Activated naive CD8-positive, alpha-beta T cell treated with anti-CD3 and anti-CD28 coated beads, Interleukin-2, amount 50 U/mL, for 24 hours (primary cell): ENCODE measurements around the gene WBP2NL.
"Not testable (repeated sequence)": the region's sequence is repeated elsewhere in the genome, so short reads cannot be mapped to it uniquely, and the experiment has no call there.

ENCODE experiments used
- ATAC-seq: fragments of 150-1000 bp; cut with Tn5 transposase; one replicate; pipeline ENCODE4 v1.10.0; 2021
- DNase-seq: peaks from one replicate; pipeline ENCODE4 v3.0.0; 2021
- H3K27ac Mint-ChIP-seq: one replicate; pipeline ENCODE4 v1.8.0; 2021; ENCODE audit warnings: mild to moderate bottlenecking, mixed read lengths
- H3K27me3 Mint-ChIP-seq: one replicate; pipeline ENCODE4 v1.8.0; 2021; ENCODE audit warnings: mixed read lengths
- H3K36me3 Mint-ChIP-seq: one replicate; pipeline ENCODE4 v1.8.0; 2021; ENCODE audit warnings: low read depth, mixed read lengths
- H3K4me1 Mint-ChIP-seq: one replicate; pipeline ENCODE4 v1.8.0; 2021; ENCODE audit warnings: mixed read lengths
- H3K4me3 Mint-ChIP-seq: one replicate; pipeline ENCODE4 v1.8.0; 2021; ENCODE audit warnings: mild to moderate bottlenecking, moderate library complexity, mixed read lengths
- H3K9me3 Mint-ChIP-seq: one replicate; pipeline ENCODE4 v1.8.0; 2021; ENCODE audit warnings: mixed read lengths

The WBP2NL gene

GRCh38 chr22:42068291-42068690, 69.7 kb downstream of the WBP2NL start:
- H3K9me3 Mint-ChIP-seq: no peaks in the 10 kb centered on the region
- H3K36me3 Mint-ChIP-seq: peaks cover 5% of the 10 kb centered on the region
- ATAC-seq (no peak), DNase-seq (no peak)
- peaks cover 19% of the 10 kb centered on the region for H3K4me1 Mint-ChIP-seq
- H3K4me3 Mint-ChIP-seq: no peak overlapping the region
- no peak overlapping the region for H3K27ac Mint-ChIP-seq
- H3K27me3 Mint-ChIP-seq: no peaks in the 10 kb centered on the region

GRCh38 chr22:42069801-42070516, 71.4 kb downstream of the WBP2NL start:
- Mint-ChIP-seq H3K4me3 (peak overlapping the region; percentile 84), H3K36me3 (peaks cover 5% of the 10 kb centered on the region), H3K9me3 (no peaks in the 10 kb centered on the region), H3K27me3 (no peaks in the 10 kb centered on the region), H3K4me1 (peaks cover 29% of the 10 kb centered on the region), H3K27ac (peak overlapping the region; percentile 75)
- ATAC-seq: no peak
- DNase-seq: no peak

GRCh38 chr22:42070517-42071422, 72.2 kb downstream of the WBP2NL start, which contains the start of gene NAGA:
Gene NAGA, minus strand, starts transcription at chr22:42070812. Its CDS starts 515 bp downstream, at chr22:42070297.
- Mint-ChIP-seq H3K27ac (peak within 1 kb of the TSS; percentile 75), H3K36me3 (peaks cover 3% of the 10 kb centered on the region), H3K4me1 (peaks cover 30% of the 10 kb centered on the region), H3K27me3 (no peaks in the 10 kb centered on the region), H3K4me3 (peak within 1 kb of the TSS; percentile 84), H3K9me3 (no peaks in the 10 kb centered on the region)
- ATAC-seq (peak; percentile 98), DNase-seq (peak; percentile 92)

- H3K36me3 Mint-ChIP-seq, H3K27me3 Mint-ChIP-seq, ATAC-seq, DNase-seq, H3K9me3 Mint-ChIP-seq: not testable (repeated sequence)
- peak overlapping the region; percentile 75 for H3K27ac Mint-ChIP-seq
- peaks cover 30% of the 10 kb centered on the region for H3K4me1 Mint-ChIP-seq
- H3K4me3 Mint-ChIP-seq: peak overlapping the region; percentile 84
Measured at GRCh38 chr22:42071508-42071907, 72.9 kb downstream of the WBP2NL start.

- H3K4me1 Mint-ChIP-seq: peaks cover 30% of the 10 kb centered on the region
Measured at GRCh38 chr22:42072606-42073330, 74.2 kb downstream of the WBP2NL start.

GRCh38 chr22:42073621-42074041, 75.0 kb downstream of the WBP2NL start:
- H3K27ac Mint-ChIP-seq: peak overlapping the region; percentile 64
- no peak for DNase-seq
- H3K4me3 Mint-ChIP-seq: peak overlapping the region; percentile 49
- no peak for ATAC-seq
- peaks cover 3% of the 10 kb centered on the region for H3K36me3 Mint-ChIP-seq
- H3K9me3 Mint-ChIP-seq: no peaks in the 10 kb centered on the region
- H3K27me3 Mint-ChIP-seq: no peaks in the 10 kb centered on the region
- peaks cover 31% of the 10 kb centered on the region for H3K4me1 Mint-ChIP-seq

More at GRCh38 chr22:42072606-42073330, 74.2 kb downstream of the WBP2NL start:
- no peak overlapping the region for H3K27ac Mint-ChIP-seq
- DNase-seq: no peak
- peak overlapping the region; percentile 43 for H3K4me3 Mint-ChIP-seq
- H3K27me3 Mint-ChIP-seq: no peaks in the 10 kb centered on the region
- H3K9me3 Mint-ChIP-seq: no peaks in the 10 kb centered on the region
- H3K36me3 Mint-ChIP-seq: peaks cover 3% of the 10 kb centered on the region
- ATAC-seq: no peak

GRCh38 chr22:42074132-42074811, 75.7 kb downstream of the WBP2NL start, which contains the start of gene PHETA2:
Gene PHETA2, plus strand, starts transcription at chr22:42074248. Its CDS starts 3,046 bp downstream, at chr22:42077294.
- ATAC-seq (no peak), DNase-seq (peak; percentile 66)
- H3K36me3 Mint-ChIP-seq: peaks cover 3% of the 10 kb centered on the region
- H3K4me1 Mint-ChIP-seq: peaks cover 38% of the 10 kb centered on the region
- peak within 1 kb of the TSS; percentile 49 for H3K4me3 Mint-ChIP-seq
- H3K27me3 Mint-ChIP-seq: no peaks in the 10 kb centered on the region
- H3K9me3 Mint-ChIP-seq: no peaks in the 10 kb centered on the region
- H3K27ac Mint-ChIP-seq: peak within 1 kb of the TSS; percentile 64

GRCh38 chr22:42074846-42075676, 76.5 kb downstream of the WBP2NL start:
- Mint-ChIP-seq H3K27ac (peak overlapping the region; percentile 63), H3K9me3 (no peaks in the 10 kb centered on the region), H3K4me3 (peak overlapping the region; percentile 16), H3K4me1 (peaks cover 41% of the 10 kb centered on the region), H3K36me3 (peaks cover 3% of the 10 kb centered on the region), H3K27me3 (no peaks in the 10 kb centered on the region)
- no peak for ATAC-seq
- DNase-seq: no peak

GRCh38 chr22:42076764-42077485, 78.3 kb downstream of the WBP2NL start:
- Mint-ChIP-seq H3K4me3 (no peak overlapping the region), H3K27me3 (no peaks in the 10 kb centered on the region), H3K4me1 (peaks cover 38% of the 10 kb centered on the region), H3K9me3 (no peaks in the 10 kb centered on the region), H3K27ac (no peak overlapping the region), H3K36me3 (peaks cover 6% of the 10 kb centered on the region)
- DNase-seq (no peak), ATAC-seq (no peak)

GRCh38 chr22:42077486-42078125, 79.0 kb downstream of the WBP2NL start:
- no peak overlapping the region for H3K27ac Mint-ChIP-seq
- peaks cover 10% of the 10 kb centered on the region for H3K36me3 Mint-ChIP-seq
- H3K27me3 Mint-ChIP-seq: no peaks in the 10 kb centered on the region
- peak overlapping the region; percentile 94 for H3K4me3 Mint-ChIP-seq
- ATAC-seq (no peak), DNase-seq (no peak)
- no peaks in the 10 kb centered on the region for H3K9me3 Mint-ChIP-seq
- H3K4me1 Mint-ChIP-seq: peaks cover 41% of the 10 kb centered on the region
